Tibial artery (tissue), 4 donors: ENCODE measurements around the gene GFER.

ENCODE experiments used
- DNase-seq, 2 donors: peaks; one replicate each; pipeline ENCODE4 v3.0.0-alpha.2; 2019
- H3K27ac ChIP-seq, 2 donors: fragments of 200-600 bp; sonication (generic) in 1 of 2; 1 replicate in 1 of 2; 2 replicates in 1 of 2; pipeline ENCODE4 v1.5.1; 2018 to 2019; ENCODE audit warnings: mild to moderate bottlenecking in 1 of 2
- H3K27me3 ChIP-seq, 2 donors: fragments of 200-600 bp; sonication (generic) in 1 of 2; one replicate each; pipeline versions ENCODE4 v1.5.1 to v1.6.0; 2016 to 2019
- H3K36me3 ChIP-seq, 3 donors: fragments of 200-600 bp; sonication (generic) in 2 of 3; one replicate each; pipeline ENCODE4 v1.5.1; 2016 to 2019; ENCODE audit warnings: mild to moderate bottlenecking in 2 of 3
- H3K4me1 ChIP-seq, 4 donors: fragments of 200-600 bp; sonication (generic) in 2 of 4; 1 replicate in 3 of 4; 2 replicates in 1 of 4; pipeline ENCODE4 v1.5.1; 2016 to 2019
- H3K4me3 ChIP-seq, 2 donors: fragments of 200-600 bp; sonication (generic) in 1 of 2; 1 replicate in 1 of 2; 2 replicates in 1 of 2; pipeline ENCODE4 v1.5.1; 2018 to 2019; ENCODE audit warnings: mild to moderate bottlenecking in 2 of 2
- H3K9me3 ChIP-seq, 3 donors: fragments of 200-600 bp; sonication (generic) in 1 of 3; one replicate each; pipeline ENCODE4 v1.5.1; 2016 to 2019
- CTCF ChIP-seq, 2 experiments: fragments of 200-600 bp in 1 of 2; fragments of 450-650 bp in 1 of 2; IDR thresholded peaks; one replicate each; pipeline ENCODE4 v1.5.1; 2017 to 2019; ENCODE audit warnings: antibody characterized with exemption in 2 of 2, mild to moderate bottlenecking in 1 of 2, moderate library complexity in 1 of 2
- intact Hi-C: fragments of 100-400 bp; cut with DNase I; formaldehyde crosslinking; loops from one replicate; pipeline ENCODE4 v1.15.0; 2023; ENCODE audit warnings: low total_unique reads

Gene GFER

GRCh38 chr16:1992704-1993317 lies 8.8 kb downstream of the GFER start:
- Histone ChIP-seq H3K9me3 (no peaks in the 10 kb centered on the region), H3K27ac (no peak overlapping the region), H3K4me3 (peak overlapping the region in 1 of 2 donors; percentile 42), H3K36me3 (peaks cover 2 to 12% (median 7%) of the 10 kb centered on the region in 3 donors), H3K27me3 (peaks cover 3 to 48% of the 10 kb centered on the region in 2 donors), H3K4me1 (peaks cover 0 to 35% (median 30%) of the 10 kb centered on the region in 4 donors)
- intact Hi-C loops, result no loop called here
- no peak for DNase-seq
- TF ChIP-seq CTCF (IDR thresholded peaks at IDR 0.05), result no peak

- Histone ChIP-seq H3K4me1 (peaks cover 0 to 35% (median 30%) of the 10 kb centered on the region in 4 donors), H3K4me3 (no peak overlapping the region), H3K27ac (no peak overlapping the region), H3K27me3 (peaks cover 3 to 43% of the 10 kb centered on the region in 2 donors), H3K9me3 (no peaks in the 10 kb centered on the region), H3K36me3 (peaks cover 11 to 21% (median 17%) of the 10 kb centered on the region in 3 donors)
- no peak for DNase-seq
- TF ChIP-seq CTCF (IDR thresholded peaks at IDR 0.05), result no peak
- intact Hi-C loops, result no loop called here
Observed at GRCh38 chr16:1993731-1994131, 9.7 kb downstream of the GFER start.

- Histone ChIP-seq H3K27me3 (peaks cover 0 to 5% of the 10 kb centered on the region in 2 donors), H3K4me3 (no peak overlapping the region), H3K27ac (no peak overlapping the region), H3K4me1 (no peaks in the 10 kb centered on the region), H3K9me3 (no peaks in the 10 kb centered on the region), H3K36me3 (peaks cover 50 to 61% (median 52%) of the 10 kb centered on the region in 3 donors)
- TF ChIP-seq CTCF (IDR thresholded peaks at IDR 0.05), result no peak
- no peak for DNase-seq
- intact Hi-C loops, result no loop called here
Observed at GRCh38 chr16:1997494-1998359, 13.7 kb downstream of the GFER start.

- no peaks in the 10 kb centered on the region for H3K4me1 ChIP-seq
- no peak for TF ChIP-seq CTCF (IDR thresholded peaks at IDR 0.05)
- H3K36me3 ChIP-seq, result peaks cover 57 to 68% (median 59%) of the 10 kb centered on the region in 3 donors
- intact Hi-C loops, result no loop called here
- no peaks in the 10 kb centered on the region for H3K27me3 ChIP-seq
- H3K27ac ChIP-seq, result no peak overlapping the region
- H3K4me3 ChIP-seq, result no peak overlapping the region
- no peak for DNase-seq
- no peaks in the 10 kb centered on the region for H3K9me3 ChIP-seq
Observed at GRCh38 chr16:1998360-1998835, 14.4 kb downstream of the GFER start.

- no peak overlapping the region for H3K27ac ChIP-seq
- peaks cover 59 to 71% (median 60%) of the 10 kb centered on the region in 3 donors for H3K36me3 ChIP-seq
- no peak overlapping the region for H3K4me3 ChIP-seq
- intact Hi-C loops, result no loop called here
- DNase-seq, result no peak
- peaks cover 0 to 7% (median 5%) of the 10 kb centered on the region in 4 donors for H3K4me1 ChIP-seq
- no peaks in the 10 kb centered on the region for H3K9me3 ChIP-seq
- H3K27me3 ChIP-seq, result no peaks in the 10 kb centered on the region
- no peak for TF ChIP-seq CTCF (IDR thresholded peaks at IDR 0.05)
Observed at GRCh38 chr16:1998852-1999801, 15.1 kb downstream of the GFER start.
